HFFc6 (cell line): ENCODE data around the gene ELAPOR2. TPM values are rescaled to one million over a fixed set of nuclear protein-coding genes. Genes with fewer than 3 reads are reported as not detected.

Source experiments
- DNase-seq: peaks from one replicate; pipeline ENCODE4 v3.0.0-alpha.2; 2018
- H3K27ac Mint-ChIP-seq: 2 replicates; pipeline ENCODE4 v1.8.0; 2020; ENCODE audit warnings: mild to moderate bottlenecking, mixed read lengths
- H3K27me3 Mint-ChIP-seq: 2 replicates; pipeline ENCODE4 v1.8.0; 2021; ENCODE audit warnings: mild to moderate bottlenecking, moderate library complexity, mixed read lengths; ENCODE audit not compliant: insufficient read depth
- H3K36me3 Mint-ChIP-seq: 2 replicates; pipeline ENCODE4 v1.8.0; 2021; ENCODE audit warnings: low read depth, mixed read lengths
- H3K4me1 Mint-ChIP-seq: 2 replicates; pipeline ENCODE4 v1.8.0; 2020; ENCODE audit warnings: low read depth, mixed read lengths
- H3K4me3 Mint-ChIP-seq: 2 replicates; pipeline ENCODE4 v1.8.0; 2020; ENCODE audit warnings: mild to moderate bottlenecking, moderate library complexity, mixed read lengths
- H3K9me3 Mint-ChIP-seq: 2 replicates; pipeline ENCODE4 v1.8.0; 2020; ENCODE audit warnings: mild to moderate bottlenecking, mixed read lengths
- total RNA-seq, 6 experiments: library from RNA; stranded (reverse); fragmentation: NEBNext Ultra II Directional; extraction: Animal tissue kit (Norgen Biotek cat#: 25700); gene quantifications; 2 replicates in 1 of 6; 3 replicates in 5 of 6; pipeline ENCODE4 v1.2.3, GENCODE V29; 2021
- TF ChIP-seq, protein P1 (sequence below): fragments of 200-600 bp; sonication (generic); IDR thresholded peaks from 2 replicates; pipeline ENCODE4 v1.5.0; 2021; ENCODE audit warnings: antibody characterized with exemption, mild to moderate bottlenecking

Gene ELAPOR2
- total RNA-seq, 6 experiments from 2014 or later = 0.11 to 0.36 (median 0.25) TPM; not detected in 2

DNA sequence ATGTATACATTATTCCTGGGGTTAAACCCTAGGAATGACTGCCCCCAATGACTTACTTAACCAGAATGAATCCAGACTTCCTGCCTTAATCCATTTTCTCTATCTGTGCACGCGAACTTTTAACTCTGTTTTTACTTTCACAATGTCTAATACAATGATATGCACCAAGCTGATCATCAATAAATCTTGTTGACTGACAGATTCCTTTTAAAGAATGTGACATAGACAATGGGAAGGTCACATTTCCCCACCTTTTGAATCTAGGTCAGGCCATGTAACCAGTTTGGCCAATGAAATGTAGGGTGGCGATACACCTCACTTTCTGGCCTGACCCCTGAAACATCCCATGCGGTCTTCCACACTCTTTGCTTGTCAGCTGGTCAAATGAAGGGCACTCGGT is 23.2 kb upstream of the ELAPOR2 start:
- TF ChIP-seq, protein P1, sequence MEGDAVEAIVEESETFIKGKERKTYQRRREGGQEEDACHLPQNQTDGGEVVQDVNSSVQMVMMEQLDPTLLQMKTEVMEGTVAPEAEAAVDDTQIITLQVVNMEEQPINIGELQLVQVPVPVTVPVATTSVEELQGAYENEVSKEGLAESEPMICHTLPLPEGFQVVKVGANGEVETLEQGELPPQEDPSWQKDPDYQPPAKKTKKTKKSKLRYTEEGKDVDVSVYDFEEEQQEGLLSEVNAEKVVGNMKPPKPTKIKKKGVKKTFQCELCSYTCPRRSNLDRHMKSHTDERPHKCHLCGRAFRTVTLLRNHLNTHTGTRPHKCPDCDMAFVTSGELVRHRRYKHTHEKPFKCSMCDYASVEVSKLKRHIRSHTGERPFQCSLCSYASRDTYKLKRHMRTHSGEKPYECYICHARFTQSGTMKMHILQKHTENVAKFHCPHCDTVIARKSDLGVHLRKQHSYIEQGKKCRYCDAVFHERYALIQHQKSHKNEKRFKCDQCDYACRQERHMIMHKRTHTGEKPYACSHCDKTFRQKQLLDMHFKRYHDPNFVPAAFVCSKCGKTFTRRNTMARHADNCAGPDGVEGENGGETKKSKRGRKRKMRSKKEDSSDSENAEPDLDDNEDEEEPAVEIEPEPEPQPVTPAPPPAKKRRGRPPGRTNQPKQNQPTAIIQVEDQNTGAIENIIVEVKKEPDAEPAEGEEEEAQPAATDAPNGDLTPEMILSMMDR = no peak
- H3K4me1 Mint-ChIP-seq = no peaks in the 10 kb centered on the region
- H3K4me3 Mint-ChIP-seq = no peak overlapping the region
- no peak for DNase-seq
- H3K36me3 Mint-ChIP-seq = no peaks in the 10 kb centered on the region
- no peaks in the 10 kb centered on the region for H3K27me3 Mint-ChIP-seq
- no peak overlapping the region for H3K27ac Mint-ChIP-seq
- H3K9me3 Mint-ChIP-seq = no peaks in the 10 kb centered on the region

DNA sequence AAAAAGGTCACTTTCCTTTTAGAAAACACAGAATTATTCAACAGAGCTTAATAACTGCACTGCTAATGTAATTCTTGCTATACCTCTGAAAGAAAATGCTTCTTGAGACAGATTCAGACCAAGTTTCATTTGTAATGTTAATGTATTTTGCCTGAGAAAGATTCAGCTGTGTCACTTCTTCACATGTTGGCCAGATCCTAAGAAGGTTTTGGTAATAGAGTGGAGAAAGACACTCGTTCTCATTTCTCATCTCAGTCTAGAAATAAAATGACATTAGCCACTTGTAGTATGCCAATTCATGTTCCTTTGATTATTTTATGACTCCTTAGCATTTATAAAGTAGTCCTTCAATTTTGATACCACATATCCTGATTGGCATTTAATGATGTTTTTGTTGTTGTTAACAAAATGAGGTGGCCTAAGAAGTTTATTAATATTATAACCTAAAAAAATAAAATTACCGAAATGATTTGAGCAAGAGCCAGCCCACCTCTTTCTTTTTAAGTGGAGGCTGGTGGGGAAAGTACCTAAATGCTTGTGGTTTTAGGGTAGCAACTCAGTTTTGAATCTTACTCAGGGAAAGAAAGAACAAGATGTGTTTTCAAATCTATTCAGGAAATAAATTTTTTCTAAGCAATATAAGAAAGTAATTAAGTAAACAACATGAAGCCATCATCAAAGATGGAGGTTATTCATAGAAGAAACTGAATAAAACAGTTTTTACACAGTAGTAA is 16.4 kb upstream of the ELAPOR2 start:
- H3K27ac Mint-ChIP-seq = no peak overlapping the region
- H3K4me3 Mint-ChIP-seq = no peak overlapping the region
- H3K4me1 Mint-ChIP-seq = no peaks in the 10 kb centered on the region
- no peaks in the 10 kb centered on the region for H3K36me3 Mint-ChIP-seq
- no peak for DNase-seq
- H3K27me3 Mint-ChIP-seq = no peaks in the 10 kb centered on the region
- TF ChIP-seq, protein P1 = no peak
- H3K9me3 Mint-ChIP-seq = no peaks in the 10 kb centered on the region

DNA sequence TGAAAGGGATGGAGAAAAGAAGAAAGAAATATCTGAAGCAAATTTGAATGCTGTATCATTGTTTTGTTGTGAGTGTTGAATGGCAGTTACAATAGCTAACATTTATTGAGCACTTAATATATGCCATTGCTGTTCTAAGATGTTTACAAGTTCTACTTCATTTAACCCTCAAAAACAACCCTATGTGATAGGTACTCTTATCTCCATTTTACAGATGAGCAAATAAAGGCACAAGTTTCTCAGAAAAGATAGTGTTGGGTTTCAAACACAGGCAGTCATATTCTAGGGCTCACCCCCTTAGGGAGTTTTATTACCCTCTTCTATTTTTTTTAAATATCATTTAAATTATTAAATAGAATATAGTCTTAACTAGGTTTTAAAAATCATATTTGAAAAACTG is 8.3 kb upstream of the ELAPOR2 start:
- Mint-ChIP-seq H3K36me3 (no peaks in the 10 kb centered on the region), H3K4me3 (no peak overlapping the region), H3K27ac (no peak overlapping the region), H3K4me1 (no peaks in the 10 kb centered on the region), H3K27me3 (no peaks in the 10 kb centered on the region), H3K9me3 (no peaks in the 10 kb centered on the region)
- DNase-seq = no peak
- TF ChIP-seq, protein P1 = no peak

DNA sequence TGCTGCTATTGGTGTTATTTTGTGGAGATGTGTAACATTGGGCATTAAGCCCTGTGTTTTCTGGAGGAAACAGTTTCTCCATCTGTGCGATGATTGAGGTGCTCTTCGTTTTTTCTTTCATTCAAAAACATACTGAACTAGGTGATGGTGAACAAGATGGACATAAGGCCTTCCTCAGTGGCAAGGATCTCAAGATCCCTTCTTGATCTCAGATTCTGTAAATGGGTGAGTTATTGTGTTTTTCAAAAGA is 759 bp upstream of the ELAPOR2 start:
- H3K9me3 Mint-ChIP-seq = no peaks in the 10 kb centered on the region
- H3K4me3 Mint-ChIP-seq = peak overlapping the region; percentile 72
- H3K27ac Mint-ChIP-seq = no peak overlapping the region
- no peaks in the 10 kb centered on the region for H3K36me3 Mint-ChIP-seq
- TF ChIP-seq, protein P1 = no peak
- 0 out of 2 replicates have a peak, but pooled peaks cover 6% of the 10 kb centered on the region for H3K4me1 Mint-ChIP-seq
- peaks cover 10% of the 10 kb centered on the region for H3K27me3 Mint-ChIP-seq
- DNase-seq = no peak

DNA sequence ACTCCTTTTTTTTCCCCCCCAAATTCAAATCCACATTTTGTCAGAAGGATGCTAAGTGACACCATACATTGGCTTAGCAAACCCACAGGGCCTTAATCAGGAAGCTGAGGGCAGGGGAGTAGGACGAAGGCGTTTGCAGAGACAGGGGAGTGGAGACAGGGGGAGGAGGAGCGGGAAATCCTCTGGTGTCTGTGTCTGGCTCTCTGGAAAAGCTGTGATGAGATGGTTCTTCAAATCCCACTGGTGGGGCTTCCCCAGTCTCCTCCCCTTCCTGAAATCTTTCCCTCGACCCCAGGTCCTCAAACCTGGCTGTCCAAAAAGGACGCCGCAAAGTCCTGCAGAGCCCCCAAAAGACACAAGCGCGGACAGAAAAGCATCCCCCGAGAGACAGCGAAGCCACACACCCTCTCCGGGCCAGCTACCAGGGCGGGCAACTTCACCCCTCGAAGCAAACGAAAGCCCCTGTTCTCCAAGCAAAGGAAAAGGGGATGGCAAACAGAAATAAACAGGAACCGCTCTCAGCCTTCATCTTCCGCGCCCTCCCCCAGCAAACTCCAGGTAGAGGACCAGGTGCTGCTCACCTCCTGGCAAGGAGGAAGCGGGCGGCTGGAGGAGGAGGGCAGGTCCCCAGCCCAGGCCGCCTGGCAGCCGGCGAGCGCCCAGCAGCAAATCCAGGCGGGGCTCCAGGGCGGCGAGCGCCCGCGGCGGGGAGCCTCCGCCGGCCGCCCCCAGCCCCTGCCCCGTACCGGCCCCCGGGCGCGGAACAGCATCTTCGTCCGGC is 520 bp downstream of the ELAPOR2 start:
- Mint-ChIP-seq H3K4me1 (0 out of 2 replicates have a peak, but pooled peaks cover 6% of the 10 kb centered on the region), H3K36me3 (no peaks in the 10 kb centered on the region), H3K27ac (no peak overlapping the region), H3K4me3 (peak overlapping the region; percentile 69), H3K27me3 (peaks cover 10% of the 10 kb centered on the region), H3K9me3 (no peaks in the 10 kb centered on the region)
- DNase-seq = no peak
- TF ChIP-seq, protein P1 = no peak
